ENCODE data around the gene ADCY9.

ADCY9 gene

DNA sequence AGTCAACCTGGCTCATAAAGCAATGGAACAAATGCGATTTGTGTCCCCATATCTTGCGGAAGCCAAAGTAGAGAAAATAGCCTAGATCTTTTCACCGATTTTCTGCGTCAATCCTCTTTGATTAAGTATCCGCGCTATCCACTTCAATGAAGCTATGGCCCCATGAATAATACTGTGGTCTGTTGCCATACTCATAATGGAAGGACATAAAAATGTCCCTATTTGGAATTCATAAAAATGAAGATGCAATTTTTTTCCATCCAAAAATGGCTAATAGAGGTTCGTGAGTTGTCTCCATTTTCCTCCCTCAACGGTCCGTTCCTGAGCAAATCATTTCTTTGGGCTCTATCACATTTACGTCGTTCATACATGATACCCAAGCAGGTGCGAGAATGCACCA, 25.4 kb upstream of the ADCY9 start:
- Histone ChIP-seq H3K4me2 (ENCODE audit: low read length) (no peak overlapping the region), H2AFZ (no peak overlapping the region), H3K4me3 (ENCODE audit: low read depth, low read length) (no peak overlapping the region), H3K9ac (no peak overlapping the region), H3K36me3 (ENCODE audit: control insufficient read depth, insufficient read depth, low read length) (no peaks in the 10 kb centered on the region), H3K9me3 (ENCODE audit: control insufficient read depth, low read length) (no peaks in the 10 kb centered on the region), H3K27ac (no peak overlapping the region), H3K27me3 (ENCODE audit: control insufficient read depth, insufficient read depth, low read length) (no peaks in the 10 kb centered on the region), H3K79me2 (no peaks in the 10 kb centered on the region), H3K4me1 (no peaks in the 10 kb centered on the region)
- no peak for TF ChIP-seq CTCF (IDR thresholded peaks at IDR 0.05)

DNA sequence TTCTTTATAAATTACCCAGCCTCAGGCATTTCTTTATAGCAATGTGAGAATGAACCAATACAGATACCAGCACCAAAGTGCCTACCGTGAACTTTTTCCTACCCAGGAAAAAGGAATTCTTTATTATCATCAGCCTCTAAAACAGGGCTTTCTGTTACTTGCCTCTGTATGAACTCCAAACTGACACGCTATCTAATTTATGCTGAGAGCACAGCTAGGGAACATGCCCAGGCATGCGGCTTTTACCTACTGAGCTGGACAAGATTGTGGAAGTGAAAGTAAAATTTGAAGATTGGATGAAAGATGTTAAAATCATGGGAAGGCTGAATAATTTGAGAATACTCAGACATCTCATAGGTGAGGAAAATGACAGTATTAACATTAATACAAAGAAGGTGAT, 24.4 kb upstream of the ADCY9 start:
- no peak overlapping the region for H2AFZ ChIP-seq
- H3K27ac ChIP-seq: no peak overlapping the region
- H3K4me1 ChIP-seq: peaks cover 3% of the 10 kb centered on the region
- no peaks in the 10 kb centered on the region for H3K36me3 ChIP-seq (ENCODE audit: control insufficient read depth, insufficient read depth, low read length)
- H3K79me2 ChIP-seq: no peaks in the 10 kb centered on the region
- no peak overlapping the region for H3K4me2 ChIP-seq (ENCODE audit: low read length)
- TF ChIP-seq CTCF (IDR thresholded peaks at IDR 0.05): no peak
- no peak overlapping the region for H3K4me3 ChIP-seq (ENCODE audit: low read depth, low read length)
- H3K27me3 ChIP-seq (ENCODE audit: control insufficient read depth, insufficient read depth, low read length): no peaks in the 10 kb centered on the region
- no peak overlapping the region for H3K9ac ChIP-seq
- H3K9me3 ChIP-seq (ENCODE audit: control insufficient read depth, low read length): no peaks in the 10 kb centered on the region

DNA sequence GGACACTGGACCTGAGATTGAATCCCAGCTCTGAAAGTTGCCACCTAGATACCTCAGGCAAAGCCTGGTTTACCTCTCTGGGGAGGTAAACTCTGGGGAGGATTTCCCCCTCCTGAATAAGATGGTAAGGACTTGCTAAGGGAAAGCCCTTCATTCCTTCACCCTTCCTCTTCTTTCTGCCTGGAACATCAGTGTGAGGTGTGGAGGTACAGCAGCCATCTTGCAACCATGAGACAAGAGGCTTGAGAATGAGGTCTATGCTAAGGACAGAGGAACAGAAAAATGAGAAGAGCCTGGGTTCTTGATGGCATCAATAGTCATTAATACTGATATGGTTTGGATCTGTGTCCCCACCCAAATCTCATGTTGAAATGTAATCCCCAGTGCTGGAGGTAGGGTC, 23.7 kb upstream of the ADCY9 start:
- H2AFZ ChIP-seq: no peak overlapping the region
- no peaks in the 10 kb centered on the region for H3K27me3 ChIP-seq (ENCODE audit: control insufficient read depth, insufficient read depth, low read length)
- TF ChIP-seq CTCF (IDR thresholded peaks at IDR 0.05): no peak
- no peak overlapping the region for H3K4me2 ChIP-seq (ENCODE audit: low read length)
- peaks cover 3% of the 10 kb centered on the region for H3K4me1 ChIP-seq
- H3K9me3 ChIP-seq (ENCODE audit: control insufficient read depth, low read length): no peaks in the 10 kb centered on the region
- H3K9ac ChIP-seq: no peak overlapping the region
- H3K79me2 ChIP-seq: no peaks in the 10 kb centered on the region
- no peak overlapping the region for H3K27ac ChIP-seq
- no peaks in the 10 kb centered on the region for H3K36me3 ChIP-seq (ENCODE audit: control insufficient read depth, insufficient read depth, low read length)
- H3K4me3 ChIP-seq (ENCODE audit: low read depth, low read length): no peak overlapping the region

- no peak for TF ChIP-seq CTCF (IDR thresholded peaks at IDR 0.05)
- Histone ChIP-seq H3K27me3 (ENCODE audit: control insufficient read depth, insufficient read depth, low read length) (no peaks in the 10 kb centered on the region), H3K79me2 (no peaks in the 10 kb centered on the region), H3K9ac (no peak overlapping the region), H3K9me3 (ENCODE audit: control insufficient read depth, low read length) (no peaks in the 10 kb centered on the region), H3K27ac (no peak overlapping the region), H3K4me2 (ENCODE audit: low read length) (no peak overlapping the region), H2AFZ (no peak overlapping the region), H3K4me1 (peaks cover 3% of the 10 kb centered on the region), H3K36me3 (ENCODE audit: control insufficient read depth, insufficient read depth, low read length) (no peaks in the 10 kb centered on the region), H3K4me3 (ENCODE audit: low read depth, low read length) (no peak overlapping the region)
These were observed 22.5 kb upstream of the ADCY9 start for GRCh38 chr16:4138713-4139112.

GRCh38 chr16:4137438-4137837, 21.2 kb upstream of the ADCY9 start:
- H3K36me3 ChIP-seq (ENCODE audit: control insufficient read depth, insufficient read depth, low read length): no peaks in the 10 kb centered on the region
- TF ChIP-seq CTCF (IDR thresholded peaks at IDR 0.05): no peak
- no peak overlapping the region for H3K9ac ChIP-seq
- no peaks in the 10 kb centered on the region for H3K79me2 ChIP-seq
- no peaks in the 10 kb centered on the region for H3K27me3 ChIP-seq (ENCODE audit: control insufficient read depth, insufficient read depth, low read length)
- no peak overlapping the region for H3K4me3 ChIP-seq (ENCODE audit: low read depth, low read length)
- H3K4me1 ChIP-seq: peaks cover 3% of the 10 kb centered on the region
- H3K9me3 ChIP-seq (ENCODE audit: control insufficient read depth, low read length): no peaks in the 10 kb centered on the region
- no peak overlapping the region for H2AFZ ChIP-seq
- H3K27ac ChIP-seq: no peak overlapping the region
- no peak overlapping the region for H3K4me2 ChIP-seq (ENCODE audit: low read length)
